ENCODE measurements around the gene C19orf38.

DNA sequence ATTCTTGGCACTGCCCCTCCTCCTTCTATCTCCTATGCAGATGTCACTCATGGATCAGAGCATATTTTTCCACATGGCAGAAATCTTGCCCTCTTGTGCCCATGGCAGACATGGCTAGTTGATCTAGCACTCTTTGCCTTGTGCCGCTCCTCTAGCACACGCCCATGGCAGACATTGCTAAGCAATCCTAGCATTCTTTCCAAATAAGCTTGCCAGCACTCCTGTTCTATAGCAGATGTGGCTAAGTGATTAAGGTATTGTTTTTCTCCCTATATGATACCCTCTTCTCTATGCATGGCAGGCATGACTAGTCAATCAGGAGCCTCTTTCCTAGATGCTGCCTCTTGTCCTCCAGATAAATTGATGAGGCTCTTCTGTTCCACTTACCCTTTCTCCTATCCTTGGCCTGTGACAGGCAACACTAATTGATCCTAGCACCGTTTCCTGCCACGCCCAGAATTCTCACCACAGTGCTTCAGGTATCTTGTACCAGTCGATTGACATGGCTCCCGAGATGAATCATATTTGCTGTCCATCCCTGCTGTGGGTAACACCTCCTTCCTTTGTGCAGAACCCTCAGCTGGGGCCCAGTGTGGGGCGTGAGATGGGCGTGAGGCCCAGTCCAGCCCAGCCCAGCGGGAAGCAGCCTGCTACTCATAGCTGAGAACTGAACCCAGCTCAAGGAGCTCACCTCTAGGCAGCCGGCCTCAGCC is 39.1 kb upstream of the C19orf38 start:
- TF ChIP-seq, protein P1, sequence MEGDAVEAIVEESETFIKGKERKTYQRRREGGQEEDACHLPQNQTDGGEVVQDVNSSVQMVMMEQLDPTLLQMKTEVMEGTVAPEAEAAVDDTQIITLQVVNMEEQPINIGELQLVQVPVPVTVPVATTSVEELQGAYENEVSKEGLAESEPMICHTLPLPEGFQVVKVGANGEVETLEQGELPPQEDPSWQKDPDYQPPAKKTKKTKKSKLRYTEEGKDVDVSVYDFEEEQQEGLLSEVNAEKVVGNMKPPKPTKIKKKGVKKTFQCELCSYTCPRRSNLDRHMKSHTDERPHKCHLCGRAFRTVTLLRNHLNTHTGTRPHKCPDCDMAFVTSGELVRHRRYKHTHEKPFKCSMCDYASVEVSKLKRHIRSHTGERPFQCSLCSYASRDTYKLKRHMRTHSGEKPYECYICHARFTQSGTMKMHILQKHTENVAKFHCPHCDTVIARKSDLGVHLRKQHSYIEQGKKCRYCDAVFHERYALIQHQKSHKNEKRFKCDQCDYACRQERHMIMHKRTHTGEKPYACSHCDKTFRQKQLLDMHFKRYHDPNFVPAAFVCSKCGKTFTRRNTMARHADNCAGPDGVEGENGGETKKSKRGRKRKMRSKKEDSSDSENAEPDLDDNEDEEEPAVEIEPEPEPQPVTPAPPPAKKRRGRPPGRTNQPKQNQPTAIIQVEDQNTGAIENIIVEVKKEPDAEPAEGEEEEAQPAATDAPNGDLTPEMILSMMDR (IDR thresholded peaks at IDR 0.05 in 8 of 11, conservative IDR thresholded peaks at IDR 0.05 in 3 of 11): no peak
- no peak for TF ChIP-seq POLR2A (IDR thresholded peaks at IDR 0.05)
